K562 (cell line): Measurements from ENCODE around the gene FSTL1. TPM values are rescaled to one million over a fixed set of nuclear protein-coding genes. Genes with fewer than 3 reads are reported as not detected.

Source experiments
- ATAC-seq: fragments of 200-7000 bp; cut with Tn5 transposase; 3 replicates; pipeline ENCODE4 v1.9.1; 2020; ENCODE audit warnings: moderate library complexity
- BruUV-seq: library from RNA; stranded (reverse); fragments of 400-500 nt; replicated peaks from 2 replicates; lab custom pipeline; 2021; lab: Mats Ljungman, UMichigan
- CTCF ChIA-PET: fragments of 300-600 bp; formaldehyde crosslinking; extraction: SDS; loops from one replicate; lab custom pipeline; 2021; ENCODE audit warnings: low intra/inter-chr PET ratio; lab: Yijun Ruan, JAX
- POLR2A ChIA-PET: fragments of 300-600, 350-650 bp; sonication (Branson Sonifier 250); formaldehyde crosslinking; extraction: SDS; loops from one replicate; lab custom pipeline; 2021; ENCODE audit warnings: antibody characterized with exemption, inconsistent platforms; lab: Yijun Ruan, JAX
- DNase-seq, 4 experiments: peaks; one replicate each; pipeline versions ENCODE4 v3.0.0 to v3.0.0-alpha.2; 2011 to 2018; ENCODE audit warnings: low spot score in 3 of 4, mixed read lengths in 3 of 4; ENCODE audit errors: extremely low read depth in 1 of 4
- FAIRE-seq: peaks from 2 replicates; lab custom pipeline; 2011; peaks lifted over from hg19 to GRCh38; lab: Jason Lieb, UNC
- H2AFZ ChIP-seq: 2 replicates; pipeline ENCODE4 v1.6.0; 2011; ENCODE audit warnings: low read depth, low read length, control low read depth, inconsistent platforms
- H3K27ac ChIP-seq: fragments of 200-600 bp; 3 replicates; pipeline ENCODE4 v1.8.0; 2011; ENCODE audit warnings: low read depth, mild to moderate bottlenecking, control low read depth, inconsistent platforms, low read length, moderate library complexity, mixed read lengths; ENCODE audit errors: extremely low read depth
- H3K27me3 ChIP-seq, 2 experiments: fragments of 300-600 bp in 1 of 2; 2 replicates in 1 of 2; 3 replicates in 1 of 2; pipeline versions ENCODE4 v1.6.0 to v1.8.0; 2011; ENCODE audit warnings: inconsistent platforms in 2 of 2, low read length in 2 of 2, mild to moderate bottlenecking in 1 of 2, mixed read lengths in 1 of 2, moderate library complexity in 1 of 2; ENCODE audit not compliant: control insufficient read depth in 2 of 2, insufficient read depth in 2 of 2
- H3K36me3 ChIP-seq: fragments of 300-600 bp; 3 replicates; pipeline ENCODE4 v1.8.0; 2011; ENCODE audit warnings: mild to moderate bottlenecking, low read length, inconsistent platforms; ENCODE audit not compliant: control insufficient read depth, insufficient read depth
- H3K4me1 ChIP-seq, 2 experiments: fragments of 200-600 bp in 1 of 2; replicated peaks in 1 of 2; 2 replicates in 1 of 2; 3 replicates in 1 of 2; pipeline versions ENCODE4 v1.5.1 to v1.8.0; 2011; ENCODE audit warnings: inconsistent platforms in 2 of 2, low read length in 2 of 2, mild to moderate bottlenecking in 1 of 2, mixed read lengths in 1 of 2, moderate library complexity in 1 of 2; ENCODE audit not compliant: control insufficient read depth in 2 of 2, insufficient read depth in 2 of 2
- H3K4me2 ChIP-seq: 2 replicates; pipeline ENCODE4 v1.6.1; 2011; ENCODE audit warnings: low read length, control low read depth, inconsistent platforms, mixed read lengths; ENCODE audit not compliant: insufficient read depth
- H3K4me3 ChIP-seq: fragments of 200-600 bp; sonication (generic), shearing (Covaris generic); 2 replicates; pipeline ENCODE4 v1.5.1; 2016; ENCODE audit warnings: control low read depth, inconsistent platforms
- H3K79me2 ChIP-seq: fragments of 200-600 bp; 3 replicates; pipeline ENCODE4 v1.8.0; 2011; ENCODE audit warnings: low read length, inconsistent platforms; ENCODE audit not compliant: control insufficient read depth, insufficient read depth
- H3K9ac ChIP-seq, 2 experiments: 2 replicates each; pipeline versions ENCODE4 v1.6.0 to v1.6.1; 2011; ENCODE audit warnings: low read depth in 2 of 2, low read length in 2 of 2, control low read depth in 1 of 2, inconsistent platforms in 1 of 2, mild to moderate bottlenecking in 1 of 2, mixed read lengths in 1 of 2; ENCODE audit not compliant: insufficient read depth in 1 of 2
- H3K9me1 ChIP-seq: one replicate; pipeline ENCODE4 v1.6.0; 2011; ENCODE audit warnings: inconsistent platforms, mild to moderate bottlenecking, low read length, moderate library complexity; ENCODE audit not compliant: control insufficient read depth, insufficient read depth
- H3K9me3 ChIP-seq: replicated peaks from 2 replicates; pipeline ENCODE4 v1.5.1; 2011; ENCODE audit warnings: low read depth, low read length, inconsistent platforms; ENCODE audit not compliant: control insufficient read depth, insufficient read depth
- H4K20me1 ChIP-seq: replicated peaks from 2 replicates; pipeline ENCODE4 v1.6.1; 2011; ENCODE audit warnings: low read length, inconsistent platforms, mixed read lengths; ENCODE audit not compliant: control insufficient read depth, insufficient read depth
- BRF1 ChIP-seq: IDR thresholded peaks from 3 replicates; pipeline ENCODE4 v1.6.1; 2011; ENCODE audit warnings: borderline replicate concordance, mild to moderate bottlenecking; ENCODE audit not compliant: insufficient read length; ENCODE audit errors: extremely low read depth
- CEBPB ChIP-seq: fragments of 450-650 bp; IDR thresholded peaks from 2 replicates; pipeline ENCODE4 v1.6.1; 2016; ENCODE audit warnings: missing genetic modification characterization, missing compliant biosample characterization
- CEBPG ChIP-seq, 3 experiments: fragments of 200-800 bp in 1 of 3; sonication (Bioruptor generic) in 1 of 3; sonication (generic) in 1 of 3; formaldehyde crosslinking in 1 of 3; IDR thresholded peaks in 2 of 3; conservative IDR thresholded peaks in 1 of 3; 2 replicates each; pipeline versions ENCODE4 v1.6.1 to v1.8.0; 2016 to 2022; ENCODE audit warnings: missing compliant biosample characterization in 2 of 3, missing genetic modification characterization in 2 of 3, mild to moderate bottlenecking in 1 of 3, missing genetic modification reagents in 1 of 3
- MBD1 ChIP-seq: fragments of 250-450 bp; sonication (Bioruptor Pico); IDR thresholded peaks from 2 replicates; pipeline ENCODE4 v1.8.0; 2022; ENCODE audit warnings: inconsistent platforms
- MLLT1 ChIP-seq, 2 experiments: fragments of 450-650 bp; IDR thresholded peaks; 2 replicates each; pipeline ENCODE4 v1.6.1; 2016
- NFATC3 ChIP-seq: fragments of 450-650 bp; IDR thresholded peaks from 2 replicates; pipeline ENCODE4 v1.6.1; 2017; ENCODE audit warnings: mild to moderate bottlenecking
- PHF8 ChIP-seq: fragments of 200-600 bp; sonication (generic); IDR thresholded peaks from 2 replicates; pipeline ENCODE4 v1.6.1; 2012; ENCODE audit warnings: mixed run types, mild to moderate bottlenecking, inconsistent platforms, low read length, moderate library complexity, borderline replicate concordance
- POU5F1 ChIP-seq: fragments of 150-350 bp; IDR thresholded peaks from 2 replicates; pipeline ENCODE4 v1.6.1; 2014; ENCODE audit warnings: borderline replicate concordance, low read length, low read depth, mild to moderate bottlenecking; ENCODE audit not compliant: partially characterized antibody
- RAD21 ChIP-seq, 2 experiments: fragments of 250-450 bp in 1 of 2; fragments of 450-650 bp in 1 of 2; sonication (Bioruptor Pico) in 1 of 2; formaldehyde crosslinking in 1 of 2; IDR thresholded peaks in 1 of 2; conservative IDR thresholded peaks in 1 of 2; 2 replicates each; pipeline versions ENCODE4 v1.4.0 to v1.8.0; 2020 to 2022; ENCODE audit warnings: mild to moderate bottlenecking in 2 of 2, moderate library complexity in 1 of 2
- TCFL5 ChIP-seq: fragments of 250-450 bp; sonication (Bioruptor Pico); conservative IDR thresholded peaks from 2 replicates; pipeline ENCODE4 v1.6.1; 2021; ENCODE audit warnings: mild to moderate bottlenecking, moderate library complexity, matching md5 sums
- XRCC4 ChIP-seq: IDR thresholded peaks from one replicate; pipeline ENCODE4 v1.6.1; 2011; ENCODE audit not compliant: insufficient read depth, insufficient read length; ENCODE audit errors: extremely low read depth
- ZNF212 ChIP-seq: fragments of 450-650 bp; formaldehyde crosslinking; IDR thresholded peaks from 2 replicates; pipeline ENCODE4 v1.4.0; 2020; ENCODE audit warnings: mild to moderate bottlenecking
- ZNF77 ChIP-seq: fragments of 250-450 bp; sonication (Bioruptor Pico); IDR thresholded peaks from 2 replicates; pipeline ENCODE4 v1.5.0; 2020
- WGBS: fragments of 100-300 bp; shearing (Covaris generic); methylation state at CpG from one replicate; pipeline ENCODE4 v1.1.6; 2016; ENCODE audit warnings: low coverage, mixed read lengths; ENCODE audit not compliant: insufficient coverage; ENCODE audit errors: missing lambda C conversion rate; 5-methylcytosine and 5-hydroxymethylcytosine counted together
- in situ Hi-C: fragments of 300-500 bp; cut with MboI; formaldehyde crosslinking; loops from 4 replicates; pipeline ENCODE4 v1.15.0; 2018; ENCODE audit warnings: inconsistent platforms, mixed read lengths
- intact Hi-C: fragments of 100-400 bp; cut with micrococcal nuclease; formaldehyde crosslinking; loops from 2 replicates; pipeline ENCODE4 v1.14.2; 2022
- polyA plus RNA-seq, 8 experiments: library from polyadenylated mRNA; depleted of rRNA in 4 of 8; stranded (reverse) in 5 of 8; unstranded in 3 of 8; fragments of >200 nt; fragmentation: Nextera tagmentation in 2 of 8; fragmentation: Illumina TruSeq in 1 of 8; extraction: Ambion mirVana in 2 of 8; extraction: Trizol in 1 of 8; gene quantifications; 2 replicates each; pipeline versions ENCODE4 v1.2.1 to v1.2.3, GENCODE V29; 2011 to 2014; ENCODE audit warnings: inconsistent platforms in 1 of 8, missing spikeins in 1 of 8
- total RNA-seq, 7 experiments: library from RNA; depleted of rRNA in 6 of 7; stranded (reverse); fragments of >200 nt in 6 of 7; fragmentation: Illumina TruSeq in 2 of 7; extraction: Trizol in 2 of 7; gene quantifications; 2 replicates each; pipeline versions ENCODE4 v1.2.1 to v1.2.3, GENCODE V29; 2011 to 2021; ENCODE audit warnings: low replicate concordance in 1 of 7

The FSTL1 gene
- total and polyA plus RNA-seq, 9 of the 15 experiments (the other 6 are each of a cell fraction or from before 2014, with no cell fraction given), result 0.01 to 0.58 (median 0.08) TPM; not detected in 2

- TF ChIP-seq CEBPG (CRISPR knock-in tag; IDR thresholded peaks at IDR 0.05) (no peak), CEBPG (tag; conservative IDR thresholded peaks at IDR 0.05 in 1 of 2, IDR thresholded peaks at IDR 0.05 in 1 of 2) (peak in 1 of 2 experiments; percentile 58; a peak in 2 of 4 replicates), CEBPB (tag) (peak; percentile 59), ZNF212 (no peak)
- Histone ChIP-seq H3K9me3 (no peaks in the 10 kb centered on the region), H3K36me3 (no peaks in the 10 kb centered on the region), H3K79me2 (peaks cover 17% of the 10 kb centered on the region), H3K4me1 (peaks cover 6 to 15% of the 10 kb centered on the region in 2 experiments; a peak in 3 of 5 replicates), H3K4me3 (no peak overlapping the region), H3K9me1 (no peaks in the 10 kb centered on the region), H3K27ac (no peak overlapping the region), H2AFZ (no peak overlapping the region), H4K20me1 (no peaks in the 10 kb centered on the region), H3K27me3 (no peaks in the 10 kb centered on the region; a peak in 1 of 5 replicates), H3K9ac (no peak overlapping the region), H3K4me2 (no peak overlapping the region)
- in situ Hi-C loops, result no loop called here
- ChIA-PET POLR2A (no interaction called here), CTCF (no interaction called here)
- intact Hi-C loops, result no loop called here
- BruUV-seq, result no TSS peak
- DNase-seq (no peak), FAIRE-seq (no peak), ATAC-seq (no peak)
Observed at GRCh38 chr3:120353463-120353862, 97.3 kb downstream of the FSTL1 start.

- no peak for ATAC-seq
- H3K27me3 ChIP-seq, result no peaks in the 10 kb centered on the region; a peak in 1 of 5 replicates
- 80% methylated on average over 4 of the region's 4 CpGs for WGBS
- DNase-seq, result no peak
- no peaks in the 10 kb centered on the region for H3K9me1 ChIP-seq
- BruUV-seq, result no TSS peak
- peaks cover 6 to 20% of the 10 kb centered on the region in 2 experiments; a peak in 4 of 5 replicates for H3K4me1 ChIP-seq
- no peak overlapping the region for H2AFZ ChIP-seq
- peaks cover 29% of the 10 kb centered on the region for H3K79me2 ChIP-seq
- FAIRE-seq, result no peak
- no peak overlapping the region for H3K4me3 ChIP-seq
- no peaks in the 10 kb centered on the region for H3K9me3 ChIP-seq
- H3K36me3 ChIP-seq, result peaks cover 1% of the 10 kb centered on the region; the same call in 1 of the 3 replicates
- H4K20me1 ChIP-seq, result no peaks in the 10 kb centered on the region
- in situ Hi-C loops (no loop called here), intact Hi-C loops (no loop called here)
- no peak overlapping the region for H3K9ac ChIP-seq
- ChIA-PET POLR2A (no interaction called here), CTCF (no interaction called here)
- H3K27ac ChIP-seq, result no peak overlapping the region
- H3K4me2 ChIP-seq, result no peak overlapping the region
- TF ChIP-seq RAD21 (CRISPR knock-in tag; conservative IDR thresholded peaks at IDR 0.05 in 1 of 2, IDR thresholded peaks at IDR 0.05 in 1 of 2), result no peak
- TF ChIP-seq MBD1, result no peak
- no peak for TF ChIP-seq XRCC4
- TF ChIP-seq NFATC3, result no peak
- no peak for TF ChIP-seq POU5F1
- no peak for TF ChIP-seq TCFL5
- TF ChIP-seq ZNF77, result no peak
- no peak for TF ChIP-seq BRF1
- TF ChIP-seq MLLT1 (IDR thresholded peaks at IDR 0.05), result no peak
- no peak for TF ChIP-seq PHF8
Observed at GRCh38 chr3:120352017-120352416, 98.8 kb downstream of the FSTL1 start.
